T-helper 2 cell treated with Interferon-gamma antibody and Interleukin-4, amounts not matched to agents 5 μg/mL and 100 μg/mL, for 36 hours (primary cell): ENCODE measurements around the gene MED17.

Experiments used
- DNase-seq: peaks from one replicate; pipeline ENCODE4 v3.0.0; 2021; ENCODE audit warnings: low spot score
- H3K27ac Mint-ChIP-seq: one replicate; pipeline ENCODE4 v1.8.0; 2021; ENCODE audit warnings: mild to moderate bottlenecking, mixed read lengths
- H3K27me3 Mint-ChIP-seq: one replicate; pipeline ENCODE4 v1.8.0; 2021; ENCODE audit warnings: low read depth, mixed read lengths
- H3K36me3 Mint-ChIP-seq: one replicate; pipeline ENCODE4 v1.8.0; 2021; ENCODE audit warnings: low read depth, mixed read lengths
- H3K4me1 Mint-ChIP-seq: one replicate; pipeline ENCODE4 v1.8.0; 2021; ENCODE audit warnings: low read depth, mixed read lengths
- H3K4me3 Mint-ChIP-seq: one replicate; pipeline ENCODE4 v1.8.0; 2022; ENCODE audit warnings: mild to moderate bottlenecking, moderate library complexity, mixed read lengths
- H3K9me3 Mint-ChIP-seq: one replicate; pipeline ENCODE4 v1.8.0; 2021; ENCODE audit warnings: mixed read lengths

MED17 gene

GRCh38 chr11:93858121-93858775 lies 74.2 kb downstream of the MED17 start:
- peaks cover 9% of the 10 kb centered on the region for H3K27me3 Mint-ChIP-seq
- DNase-seq = no peak
- H3K27ac Mint-ChIP-seq = no peak overlapping the region
- H3K9me3 Mint-ChIP-seq = no peaks in the 10 kb centered on the region
- H3K36me3 Mint-ChIP-seq = no peaks in the 10 kb centered on the region
- H3K4me3 Mint-ChIP-seq = no peak overlapping the region
- no peaks in the 10 kb centered on the region for H3K4me1 Mint-ChIP-seq

DNA sequence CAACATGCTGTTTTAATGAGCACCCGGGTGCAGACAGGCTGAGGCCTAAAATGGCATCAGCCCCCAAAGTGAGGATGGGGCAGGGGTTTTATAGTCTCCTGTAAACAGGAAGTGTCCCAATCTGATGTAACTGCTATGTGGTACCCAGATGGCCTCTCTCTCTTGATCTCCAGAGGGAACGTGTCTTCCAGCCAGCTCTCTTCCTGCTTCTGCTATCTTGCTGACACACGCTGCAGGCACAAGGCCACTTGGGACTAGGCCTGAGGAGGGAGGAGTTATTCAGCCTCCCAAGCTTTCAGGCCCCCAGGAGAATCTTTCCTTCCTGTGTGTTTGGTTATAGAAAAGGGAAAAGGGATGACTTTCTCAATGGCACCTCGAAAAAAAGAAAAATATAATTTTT lies 77.7 kb downstream of the MED17 start:
- Mint-ChIP-seq H3K27ac (no peak overlapping the region), H3K4me3 (no peak overlapping the region), H3K4me1 (no peaks in the 10 kb centered on the region), H3K27me3 (peaks cover 3% of the 10 kb centered on the region), H3K36me3 (no peaks in the 10 kb centered on the region), H3K9me3 (no peaks in the 10 kb centered on the region)
- DNase-seq = no peak
